Measurements from ENCODE around the gene SGSH. TPM values are rescaled to one million over a fixed set of nuclear protein-coding genes. Genes with fewer than 3 reads are reported as not detected.

SGSH gene
- total RNA-seq, 4 donors from 2014 or later: 27.0 to 79.3 (median 31.2) TPM

DNA sequence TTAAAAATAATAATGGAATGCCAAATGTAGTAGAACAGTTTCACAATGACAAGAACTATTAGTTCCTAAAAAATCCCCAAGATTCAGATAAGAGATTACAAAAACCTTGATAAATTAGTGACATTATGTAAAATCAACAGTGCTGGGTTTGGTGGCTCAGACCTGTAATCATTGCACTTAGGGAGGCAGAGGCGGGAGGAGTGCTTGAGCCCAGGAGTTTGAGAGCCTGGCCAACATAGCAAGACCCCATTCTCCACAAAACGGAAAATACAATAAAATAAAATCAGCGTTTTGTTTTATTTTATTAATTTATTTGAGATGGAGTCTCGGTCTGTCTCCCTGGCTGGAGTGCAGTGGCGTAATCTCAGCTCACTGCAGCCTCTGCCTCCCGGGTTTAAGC, 46.2 kb downstream of the SGSH start:
- Histone ChIP-seq H3K27me3 (no peaks in the 10 kb centered on the region), H3K36me3 (no peaks in the 10 kb centered on the region), H3K27ac (no peak overlapping the region), H3K4me3 (no peak overlapping the region), H3K9me3 (no peaks in the 10 kb centered on the region), H3K4me1 (peaks cover 19% of the 10 kb centered on the region)
- TF ChIP-seq, protein P1, sequence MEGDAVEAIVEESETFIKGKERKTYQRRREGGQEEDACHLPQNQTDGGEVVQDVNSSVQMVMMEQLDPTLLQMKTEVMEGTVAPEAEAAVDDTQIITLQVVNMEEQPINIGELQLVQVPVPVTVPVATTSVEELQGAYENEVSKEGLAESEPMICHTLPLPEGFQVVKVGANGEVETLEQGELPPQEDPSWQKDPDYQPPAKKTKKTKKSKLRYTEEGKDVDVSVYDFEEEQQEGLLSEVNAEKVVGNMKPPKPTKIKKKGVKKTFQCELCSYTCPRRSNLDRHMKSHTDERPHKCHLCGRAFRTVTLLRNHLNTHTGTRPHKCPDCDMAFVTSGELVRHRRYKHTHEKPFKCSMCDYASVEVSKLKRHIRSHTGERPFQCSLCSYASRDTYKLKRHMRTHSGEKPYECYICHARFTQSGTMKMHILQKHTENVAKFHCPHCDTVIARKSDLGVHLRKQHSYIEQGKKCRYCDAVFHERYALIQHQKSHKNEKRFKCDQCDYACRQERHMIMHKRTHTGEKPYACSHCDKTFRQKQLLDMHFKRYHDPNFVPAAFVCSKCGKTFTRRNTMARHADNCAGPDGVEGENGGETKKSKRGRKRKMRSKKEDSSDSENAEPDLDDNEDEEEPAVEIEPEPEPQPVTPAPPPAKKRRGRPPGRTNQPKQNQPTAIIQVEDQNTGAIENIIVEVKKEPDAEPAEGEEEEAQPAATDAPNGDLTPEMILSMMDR (IDR thresholded peaks at IDR 0.05): no peak
- TF ChIP-seq EP300 (IDR thresholded peaks at IDR 0.05) (no peak), POLR2A (IDR thresholded peaks at IDR 0.05) (no peak), POLR2AphosphoS5 (IDR thresholded peaks at IDR 0.05) (no peak)
- WGBS: 95% methylated on average over 6 of the region's 6 CpGs
- DNase-seq (ENCODE audit: low spot score in 2 of 2): no peak

DNA sequence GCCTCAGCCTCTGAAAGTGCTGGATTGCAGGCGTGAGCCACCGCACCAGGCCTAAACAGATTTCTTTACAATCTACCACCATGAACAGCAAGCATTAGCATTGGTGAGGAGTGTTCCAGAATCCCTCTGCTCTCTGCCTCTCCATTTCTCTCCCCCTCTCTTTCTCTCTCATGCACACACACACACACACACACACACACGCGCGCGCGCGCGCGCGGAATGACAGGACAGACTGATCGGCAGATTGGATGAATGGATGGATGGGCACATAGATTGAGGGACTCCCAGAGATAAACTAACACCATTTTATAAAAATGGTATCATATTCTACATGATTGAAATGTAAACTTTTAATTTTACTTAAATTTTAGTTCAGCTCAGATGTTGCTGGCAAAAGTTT, 47.0 kb downstream of the SGSH start:
- Histone ChIP-seq H3K4me1 (peaks cover 19% of the 10 kb centered on the region), H3K4me3 (no peak overlapping the region), H3K27me3 (no peaks in the 10 kb centered on the region), H3K9me3 (no peaks in the 10 kb centered on the region), H3K27ac (no peak overlapping the region), H3K36me3 (no peaks in the 10 kb centered on the region)
- DNase-seq (ENCODE audit: low spot score in 2 of 2): no peak
- 99% methylated on average over 12 of the region's 12 CpGs for WGBS
- TF ChIP-seq EP300 (IDR thresholded peaks at IDR 0.05): no peak
- TF ChIP-seq POLR2A (IDR thresholded peaks at IDR 0.05): no peak
- TF ChIP-seq, protein P1 (IDR thresholded peaks at IDR 0.05): no peak
- TF ChIP-seq POLR2AphosphoS5 (IDR thresholded peaks at IDR 0.05): no peak

DNA sequence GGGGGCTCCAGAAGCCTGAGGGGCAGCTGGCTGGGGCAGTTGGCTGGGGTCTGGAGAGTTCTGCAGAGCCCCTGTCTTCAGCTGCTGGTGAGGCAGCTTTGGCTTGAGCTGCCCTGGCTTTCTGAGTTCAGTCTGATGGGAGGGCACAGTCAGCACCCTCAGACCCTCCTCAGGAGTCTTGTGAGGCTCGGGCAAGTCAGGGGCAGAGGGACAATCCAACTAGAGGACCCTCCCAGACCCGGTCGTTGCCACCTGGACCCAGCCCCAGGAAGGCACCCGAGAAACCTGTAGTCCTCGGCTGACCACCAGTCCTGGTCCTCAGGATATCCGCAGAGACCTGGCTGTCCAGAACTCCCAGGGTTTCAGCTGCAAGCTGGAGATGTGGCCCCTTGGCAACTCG, 48.5 kb downstream of the SGSH start:
- Histone ChIP-seq H3K9me3 (no peaks in the 10 kb centered on the region), H3K27me3 (no peaks in the 10 kb centered on the region), H3K4me3 (no peak overlapping the region), H3K4me1 (peaks cover 19% of the 10 kb centered on the region), H3K36me3 (no peaks in the 10 kb centered on the region), H3K27ac (no peak overlapping the region)
- 91% methylated on average over 7 of the region's 7 CpGs for WGBS
- TF ChIP-seq POLR2A (IDR thresholded peaks at IDR 0.05) (no peak), EP300 (IDR thresholded peaks at IDR 0.05) (no peak), POLR2AphosphoS5 (IDR thresholded peaks at IDR 0.05) (no peak)
- TF ChIP-seq, protein P1 (IDR thresholded peaks at IDR 0.05): no peak
- no peak for DNase-seq (ENCODE audit: low spot score in 2 of 2)

DNA sequence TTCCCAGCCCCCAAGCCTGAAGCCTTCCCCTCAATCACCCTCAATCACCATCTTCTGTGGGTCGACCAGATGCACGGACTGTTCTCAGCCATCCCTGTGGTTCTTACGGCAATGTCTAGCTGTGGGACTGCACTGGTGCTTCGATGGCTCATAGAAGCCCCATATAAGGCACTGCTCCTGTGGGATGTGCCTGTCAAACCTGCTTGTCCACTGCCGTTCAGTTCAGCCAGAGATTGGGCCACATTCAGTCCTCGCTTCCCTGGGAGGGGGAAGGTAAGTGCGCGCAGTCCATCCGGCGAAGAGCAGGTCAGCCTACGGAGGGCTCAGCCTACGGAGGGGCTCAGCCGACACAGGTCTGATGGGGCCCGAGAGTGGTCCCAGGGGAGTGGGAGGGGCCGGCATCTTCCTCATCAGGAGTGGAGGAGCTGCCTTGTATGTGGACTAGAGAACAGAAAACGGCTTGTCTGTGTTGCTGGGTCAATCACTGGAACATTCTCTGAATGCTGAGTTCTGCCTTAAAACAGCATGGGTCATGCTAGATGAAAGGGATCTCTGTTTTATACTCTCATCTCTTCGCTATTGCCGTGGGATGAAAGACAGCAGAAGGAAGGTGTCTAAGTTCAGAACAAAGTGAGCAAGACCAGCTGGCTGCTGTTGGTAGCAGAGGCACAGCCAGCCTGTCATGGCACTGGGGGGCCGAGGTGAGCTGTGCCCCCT, 50.2 kb downstream of the SGSH start, which contains the start of gene CARD14:
TSS of gene CARD14 (plus strand) at position 247 of the 717 bp plus-strand sequence. CDS start 11,409 bp downstream, outside the sequence.
- peaks cover 12% of the 10 kb centered on the region for H3K4me1 ChIP-seq
- DNase-seq (ENCODE audit: low spot score in 2 of 2): no peak
- peak within 1 kb of the TSS; percentile 16 for H3K27ac ChIP-seq
- H3K4me3 ChIP-seq: peak within 1 kb of the TSS; percentile 31
- H3K27me3 ChIP-seq: no peaks in the 10 kb centered on the region
- no peaks in the 10 kb centered on the region for H3K9me3 ChIP-seq
- no peak for TF ChIP-seq POLR2AphosphoS5 (IDR thresholded peaks at IDR 0.05)
- WGBS: 55% methylated on average over 19 of the region's 19 CpGs
- H3K36me3 ChIP-seq: no peaks in the 10 kb centered on the region

DNA sequence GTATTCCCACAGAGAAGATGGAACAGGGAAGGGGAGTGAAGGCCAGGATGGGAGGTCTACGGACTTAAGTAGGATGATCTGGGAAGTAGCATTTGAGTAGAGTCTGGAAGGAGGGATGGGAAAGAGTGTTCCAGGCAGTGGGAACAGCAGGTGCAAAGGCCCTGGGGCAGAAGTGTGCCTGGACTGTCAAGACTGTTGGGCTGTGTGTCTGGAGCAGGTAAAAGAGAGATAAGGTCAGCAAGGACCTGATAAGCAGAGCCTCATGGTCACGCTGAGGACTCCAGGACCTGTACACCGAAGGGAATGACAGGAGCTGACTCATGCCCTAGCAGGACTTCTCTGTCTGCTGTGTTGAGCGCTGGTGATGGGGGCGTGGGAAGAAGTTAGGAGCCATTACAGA, 51.0 kb downstream of the SGSH start:
- TF ChIP-seq, protein P1 (IDR thresholded peaks at IDR 0.05): no peak
- TF ChIP-seq EP300 (IDR thresholded peaks at IDR 0.05) (no peak), POLR2AphosphoS5 (IDR thresholded peaks at IDR 0.05) (no peak), POLR2A (IDR thresholded peaks at IDR 0.05) (no peak)
- H3K4me1 ChIP-seq: peaks cover 12% of the 10 kb centered on the region
- no peaks in the 10 kb centered on the region for H3K9me3 ChIP-seq
- H3K27me3 ChIP-seq: no peaks in the 10 kb centered on the region
- H3K4me3 ChIP-seq: no peak overlapping the region
- no peaks in the 10 kb centered on the region for H3K36me3 ChIP-seq
- WGBS: 91% methylated on average over 5 of the region's 5 CpGs
- H3K27ac ChIP-seq: no peak overlapping the region
- DNase-seq (ENCODE audit: low spot score in 2 of 2): no peak

Measured in suprapubic skin (tissue), 4 donors.